ENCODE results near the gene CKS1B.

Gene CKS1B

GRCh38 chr1:155003227-155003765 is 28.8 kb downstream of the CKS1B start:
- peak; percentile 35 for DNase-seq

- no peak for DNase-seq
Measured at GRCh38 chr1:155003766-155004351, 29.4 kb downstream of the CKS1B start.

DNA sequence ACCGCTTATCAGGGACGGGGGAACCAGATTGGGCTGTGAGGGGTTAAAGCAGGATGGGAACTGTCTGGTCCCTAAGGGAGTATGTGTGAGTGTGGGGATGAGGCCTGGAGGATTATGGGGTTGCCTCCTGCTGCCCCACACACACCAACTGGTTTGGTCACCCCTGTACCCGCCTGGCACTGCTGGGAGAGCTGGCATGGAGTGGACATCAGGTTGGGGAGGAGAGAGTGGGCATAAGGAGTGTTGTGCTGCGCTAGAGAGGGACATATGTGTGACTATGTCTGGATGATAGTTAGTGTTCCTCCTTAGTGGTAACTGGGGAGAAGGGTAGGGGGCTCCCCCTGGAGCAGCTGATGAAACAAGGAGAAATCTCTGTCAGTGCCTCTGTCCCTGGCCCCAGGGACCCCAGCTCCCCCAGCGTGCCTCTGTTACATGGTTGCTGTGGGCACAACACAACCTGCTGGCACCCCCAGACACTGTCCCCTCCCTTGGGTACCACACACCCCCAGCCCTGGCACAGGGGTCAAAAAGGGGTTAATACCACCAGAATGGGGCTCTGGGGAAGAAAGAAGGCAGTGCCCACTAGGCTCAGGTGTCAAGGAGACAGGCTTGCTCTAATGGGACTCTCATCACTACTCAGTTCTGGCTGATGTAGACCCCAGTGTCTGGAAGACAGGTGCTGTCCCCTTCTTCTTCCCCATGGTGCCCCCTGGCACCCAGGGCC is 30.0 kb downstream of the CKS1B start:
- DNase-seq = peak; percentile 21

- DNase-seq = peak; percentile 29
Measured at GRCh38 chr1:155005076-155006011, 30.9 kb downstream of the CKS1B start.

- DNase-seq = peak; percentile 26
Measured at GRCh38 chr1:155006601-155007101, 32.2 kb downstream of the CKS1B start.

- peak; percentile 9 for DNase-seq
Measured at GRCh38 chr1:155007251-155007828, 32.9 kb downstream of the CKS1B start.

GRCh38 chr1:155008015-155008941 is 33.8 kb downstream of the CKS1B start:
- DNase-seq = peak; percentile 75

GRCh38 chr1:155009221-155009711 is 34.8 kb downstream of the CKS1B start:
- peak; percentile 29 for DNase-seq

- no peak for DNase-seq
Measured at GRCh38 chr1:155009742-155010141, 35.3 kb downstream of the CKS1B start.

- DNase-seq = peak; percentile 16
Measured at GRCh38 chr1:155010211-155010918, 35.9 kb downstream of the CKS1B start.

- DNase-seq = no peak
Measured at GRCh38 chr1:155011004-155011416, 36.5 kb downstream of the CKS1B start.

GRCh38 chr1:155011437-155012025 is 37.0 kb downstream of the CKS1B start:
- DNase-seq = peak; percentile 8

- peak; percentile 39 for DNase-seq
Measured at GRCh38 chr1:155012026-155012546, 37.6 kb downstream of the CKS1B start.

GRCh38 chr1:155012776-155013602 is 38.5 kb downstream of the CKS1B start:
- DNase-seq = peak; percentile 12

DNA sequence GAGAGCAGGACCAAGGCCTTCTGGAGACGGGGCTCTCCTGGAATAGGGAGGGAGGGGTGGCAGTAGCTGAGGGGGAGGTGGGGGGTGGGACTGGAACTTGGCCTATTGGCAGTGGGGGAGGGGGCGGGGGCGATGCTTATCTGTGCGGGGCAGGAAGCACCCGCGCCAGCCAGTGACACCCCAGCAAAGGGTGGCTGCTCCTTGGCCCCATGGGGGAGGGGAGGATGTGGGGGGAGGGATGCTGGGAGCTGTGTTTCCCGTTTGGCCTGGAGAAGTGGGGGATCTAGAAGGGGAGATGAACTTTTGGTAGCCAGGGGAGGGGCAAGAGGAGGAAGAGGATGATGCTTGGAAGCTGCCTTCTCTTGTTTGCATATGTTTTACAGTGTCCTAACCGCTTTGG is 39.2 kb downstream of the CKS1B start:
- DNase-seq = peak; percentile 20

DNA sequence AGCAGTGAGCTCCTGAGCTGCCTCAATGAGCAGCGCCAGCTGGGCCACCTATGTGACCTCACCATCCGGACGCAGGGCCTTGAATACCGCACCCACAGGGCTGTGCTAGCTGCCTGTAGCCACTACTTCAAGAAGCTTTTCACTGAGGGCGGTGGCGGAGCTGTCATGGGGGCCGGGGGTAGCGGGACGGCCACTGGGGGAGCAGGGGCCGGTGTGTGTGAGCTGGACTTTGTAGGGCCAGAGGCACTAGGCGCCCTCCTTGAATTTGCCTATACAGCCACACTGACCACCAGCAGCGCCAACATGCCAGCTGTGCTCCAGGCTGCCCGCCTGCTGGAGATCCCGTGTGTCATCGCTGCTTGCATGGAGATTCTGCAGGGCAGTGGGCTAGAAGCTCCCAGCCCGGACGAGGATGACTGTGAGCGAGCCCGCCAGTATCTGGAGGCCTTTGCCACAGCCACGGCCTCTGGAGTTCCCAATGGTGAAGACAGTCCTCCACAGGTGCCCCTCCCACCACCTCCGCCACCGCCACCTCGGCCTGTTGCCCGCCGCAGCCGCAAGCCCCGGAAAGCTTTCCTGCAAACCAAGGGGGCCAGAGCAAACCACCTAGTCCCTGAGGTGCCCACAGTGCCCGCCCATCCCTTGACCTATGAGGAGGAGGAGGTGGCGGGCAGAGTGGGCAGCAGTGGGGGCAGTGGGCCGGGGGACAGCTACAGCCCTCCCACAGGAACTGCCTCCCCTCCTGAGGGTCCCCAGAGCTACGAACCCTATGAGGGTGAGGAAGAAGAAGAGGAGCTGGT is 40.4 kb downstream of the CKS1B start:
- peak; percentile 7 for DNase-seq

DNA sequence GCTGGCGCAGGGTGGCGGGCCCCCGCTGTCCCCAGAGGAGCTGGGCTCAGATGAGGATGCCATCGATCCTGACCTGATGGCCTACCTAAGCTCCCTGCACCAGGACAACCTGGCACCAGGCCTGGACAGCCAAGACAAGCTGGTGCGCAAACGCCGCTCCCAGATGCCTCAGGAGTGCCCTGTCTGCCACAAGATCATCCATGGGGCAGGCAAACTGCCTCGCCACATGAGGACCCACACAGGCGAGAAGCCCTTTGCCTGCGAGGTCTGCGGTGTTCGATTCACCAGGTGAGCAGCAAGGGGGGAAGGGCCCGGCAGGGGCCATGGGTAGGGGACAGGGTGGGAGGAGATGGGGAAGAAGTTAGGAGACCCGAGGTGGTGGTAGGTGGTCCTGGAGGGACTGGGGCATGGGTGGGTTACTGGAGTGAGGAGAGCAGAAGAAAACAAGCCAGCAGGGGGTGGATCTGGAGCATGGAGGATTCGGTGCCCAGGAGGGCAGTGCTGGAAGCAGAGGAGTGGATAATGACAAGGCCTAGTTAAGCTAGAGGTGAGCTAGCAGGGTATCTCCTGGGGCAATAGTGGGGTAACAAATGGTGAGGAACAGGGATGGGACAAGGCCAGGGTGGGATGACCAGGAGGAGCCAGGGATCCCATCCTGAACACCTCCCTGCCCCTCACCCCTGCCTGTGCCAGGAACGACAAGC is 41.2 kb downstream of the CKS1B start:
- no peak for DNase-seq

Measured in activated naive CD4-positive, alpha-beta T cell treated with anti-CD3 and anti-CD28 coated beads, Interleukin-2, amount 50 U/mL, for 16 hours (primary cell).